Activated CD8-positive, alpha-beta memory T cell treated with anti-CD3 and anti-CD28 coated beads, Interleukin-2, amount 50 U/mL, for 1 hour (primary cell): ENCODE results near the gene SETD6.

Experiments
- DNase-seq: peaks from one replicate; pipeline ENCODE4 v3.0.0-alpha.2; 2020; ENCODE audit errors: extremely low read depth

The SETD6 gene

GRCh38 chr16:58493756-58494431 is 21.4 kb upstream of the SETD6 start:
- no peak for DNase-seq

GRCh38 chr16:58494981-58495520 is 20.3 kb upstream of the SETD6 start:
- DNase-seq: no peak

GRCh38 chr16:58495521-58496331 is 19.6 kb upstream of the SETD6 start:
- no peak for DNase-seq

- DNase-seq: no peak
Measured at GRCh38 chr16:58497468-58497867, 17.8 kb upstream of the SETD6 start.

GRCh38 chr16:58497935-58498334 is 17.4 kb upstream of the SETD6 start:
- DNase-seq: no peak

GRCh38 chr16:58498341-58499091 is 16.8 kb upstream of the SETD6 start:
- DNase-seq: no peak

GRCh38 chr16:58499092-58499511 is 16.2 kb upstream of the SETD6 start:
- DNase-seq: no peak

- DNase-seq: no peak
Measured at GRCh38 chr16:58499615-58500351, 15.5 kb upstream of the SETD6 start, which contains the start of gene NDRG4. Gene NDRG4 (plus strand): TSS chr16:58500143. CDS start chr16:58500249, 106 bp downstream.

- no peak for DNase-seq
Measured at GRCh38 chr16:58500430-58501241, 14.7 kb upstream of the SETD6 start.

- no peak for DNase-seq
Measured at GRCh38 chr16:58501242-58502131, 13.8 kb upstream of the SETD6 start.

- DNase-seq: no peak
Measured at GRCh38 chr16:58502217-58502921, 12.9 kb upstream of the SETD6 start.

GRCh38 chr16:58503166-58503862 is 12.0 kb upstream of the SETD6 start:
- DNase-seq: no peak

- DNase-seq: no peak
Measured at GRCh38 chr16:58503863-58504688, 11.2 kb upstream of the SETD6 start.

GRCh38 chr16:58506241-58507194 is 8.8 kb upstream of the SETD6 start:
- no peak for DNase-seq

GRCh38 chr16:58507195-58507962 is 7.9 kb upstream of the SETD6 start:
- DNase-seq: no peak
